LNCaP clone FGC (cell line): ENCODE results near the gene MACROD2.

ENCODE experiments used
- DNase-seq: peaks from one replicate; pipeline ENCODE4 v3.0.0-alpha.2; 2011; ENCODE audit warnings: low read depth
- H3K4me3 ChIP-seq: 2 replicates; pipeline ENCODE4 v1.5.1; 2011; ENCODE audit warnings: mild to moderate bottlenecking, low read depth, low read length, control low read depth
- CTCF ChIP-seq: IDR thresholded peaks from 2 replicates; pipeline ENCODE4 v1.5.1; 2012; ENCODE audit warnings: mild to moderate bottlenecking; ENCODE audit not compliant: control insufficient read depth, insufficient read depth; ENCODE audit errors: extremely low read depth

MACROD2 gene

GRCh38 chr20:15253431-15253830 is 1258.1 kb downstream of the MACROD2 start:
- H3K4me3 ChIP-seq: no peak overlapping the region
- no peak for DNase-seq
- no peak for TF ChIP-seq CTCF

- TF ChIP-seq CTCF: no peak
- no peak overlapping the region for H3K4me3 ChIP-seq
- DNase-seq: no peak
Observed at GRCh38 chr20:15256676-15257568, 1261.6 kb downstream of the MACROD2 start.

GRCh38 chr20:15257569-15257870 is 1262.2 kb downstream of the MACROD2 start:
- no peak overlapping the region for H3K4me3 ChIP-seq
- no peak for TF ChIP-seq CTCF
- DNase-seq: no peak

GRCh38 chr20:15265581-15266309 is 1270.4 kb downstream of the MACROD2 start:
- no peak for DNase-seq
- no peak overlapping the region for H3K4me3 ChIP-seq

GRCh38 chr20:15267935-15268334 is 1272.6 kb downstream of the MACROD2 start:
- TF ChIP-seq CTCF: no peak
- H3K4me3 ChIP-seq: no peak overlapping the region
- DNase-seq: no peak

More at GRCh38 chr20:15265581-15266309, 1270.4 kb downstream of the MACROD2 start:
- no peak for TF ChIP-seq CTCF

- DNase-seq: no peak
- no peak overlapping the region for H3K4me3 ChIP-seq
- no peak for TF ChIP-seq CTCF
Observed at GRCh38 chr20:15278041-15278440, 1282.7 kb downstream of the MACROD2 start.
